OCI-LY3 (cell line): Measurements from ENCODE around the gene OXLD1.

Experiments used
- EZH2phosphoT487 ChIP-seq: fragments of 200-600 bp; shearing (Covaris generic); IDR thresholded peaks from 2 replicates; pipeline ENCODE4 v1.6.1; 2018; ENCODE audit warnings: antibody characterized with exemption, mixed run types, low read depth
- TF ChIP-seq, protein P1 (sequence below): fragments of 200-600, 300-600 bp; sonication (generic); IDR thresholded peaks from 2 replicates; pipeline ENCODE4 v1.5.1; 2014; ENCODE audit warnings: antibody characterized with exemption, low read length, low read depth

- TF ChIP-seq, protein P1, sequence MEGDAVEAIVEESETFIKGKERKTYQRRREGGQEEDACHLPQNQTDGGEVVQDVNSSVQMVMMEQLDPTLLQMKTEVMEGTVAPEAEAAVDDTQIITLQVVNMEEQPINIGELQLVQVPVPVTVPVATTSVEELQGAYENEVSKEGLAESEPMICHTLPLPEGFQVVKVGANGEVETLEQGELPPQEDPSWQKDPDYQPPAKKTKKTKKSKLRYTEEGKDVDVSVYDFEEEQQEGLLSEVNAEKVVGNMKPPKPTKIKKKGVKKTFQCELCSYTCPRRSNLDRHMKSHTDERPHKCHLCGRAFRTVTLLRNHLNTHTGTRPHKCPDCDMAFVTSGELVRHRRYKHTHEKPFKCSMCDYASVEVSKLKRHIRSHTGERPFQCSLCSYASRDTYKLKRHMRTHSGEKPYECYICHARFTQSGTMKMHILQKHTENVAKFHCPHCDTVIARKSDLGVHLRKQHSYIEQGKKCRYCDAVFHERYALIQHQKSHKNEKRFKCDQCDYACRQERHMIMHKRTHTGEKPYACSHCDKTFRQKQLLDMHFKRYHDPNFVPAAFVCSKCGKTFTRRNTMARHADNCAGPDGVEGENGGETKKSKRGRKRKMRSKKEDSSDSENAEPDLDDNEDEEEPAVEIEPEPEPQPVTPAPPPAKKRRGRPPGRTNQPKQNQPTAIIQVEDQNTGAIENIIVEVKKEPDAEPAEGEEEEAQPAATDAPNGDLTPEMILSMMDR: no peak
- no peak for TF ChIP-seq EZH2phosphoT487
Observed at GRCh38 chr17:81693509-81694210, 27.3 kb upstream of the OXLD1 start.
